Lower lobe of right lung (tissue), 2 donors: ENCODE results near the gene MGAT4B. TPM values are rescaled to one million over a fixed set of nuclear protein-coding genes. Genes with fewer than 3 reads are reported as not detected.

Experiments
- ATAC-seq, 2 donors: fragments of 200-7000 bp; cut with Tn5 transposase; one replicate each; pipeline ENCODE4 v1.9.1; 2020 to 2022; ENCODE audit warnings: mild to moderate bottlenecking in 2 of 2, moderate library complexity in 2 of 2
- DNase-seq: peaks from one replicate; pipeline ENCODE4 v3.0.0-alpha.2; 2020
- H3K27ac ChIP-seq: fragments of 200-600 bp; one replicate; pipeline ENCODE4 v1.8.0; 2022
- H3K27me3 ChIP-seq: fragments of 200-600 bp; one replicate; pipeline ENCODE4 v1.8.0; 2022; ENCODE audit warnings: low read depth
- H3K36me3 ChIP-seq: fragments of 200-600 bp; one replicate; pipeline ENCODE4 v1.8.0; 2022; ENCODE audit warnings: mild to moderate bottlenecking
- H3K4me1 ChIP-seq: fragments of 200-600 bp; one replicate; pipeline ENCODE4 v1.8.0; 2022
- H3K4me3 ChIP-seq: fragments of 200-600 bp; one replicate; pipeline ENCODE4 v1.8.0; 2022; ENCODE audit warnings: mild to moderate bottlenecking
- H3K9me3 ChIP-seq: fragments of 200-600 bp; one replicate; pipeline ENCODE4 v1.8.0; 2022
- CTCF ChIP-seq: fragments of 200-600 bp; IDR thresholded peaks from one replicate; pipeline ENCODE4 v1.8.0; 2022; ENCODE audit warnings: antibody characterized with exemption, mild to moderate bottlenecking
- intact Hi-C: fragments of 100-400 bp; cut with DNase I; formaldehyde crosslinking; loops from one replicate; pipeline ENCODE4 v1.11.0; 2022
- long read RNA-seq: library from polyadenylated mRNA; unstranded; transcript quantifications from one replicate; pipeline ENCODE4 v2.0.0, GENCODE V29; 2021
- total RNA-seq: library from RNA; stranded (reverse); fragmentation: NEBNext Ultra II Directional; extraction: Animal tissue kit (Norgen Biotek cat#: 25700); gene quantifications from one replicate; pipeline ENCODE4 v1.2.1, GENCODE V29; 2021
- donor health status: DM: no; HTN: yes; CAD: no; lungs with severe emphysema.

Gene MGAT4B
- total RNA-seq = 105 TPM
- long read RNA-seq, transcript MGAT4B-201 (15 exons, 2,446 nt) = major isoform, 62 of 98 reads
- long read RNA-seq, partial matches to known transcripts = 18 of 98 reads
- long read RNA-seq, other reads (novel, unspliced or antisense) = 14 of 98 reads

GRCh38 chr5:179806250-179807048 lies at the start of gene MGAT4B:
Gene MGAT4B, minus strand, starts transcription at chr5:179806866. Its CDS starts 283 bp downstream, at chr5:179806583.
- Histone ChIP-seq H3K27ac (peak within 1 kb of the TSS; percentile 92), H3K4me1 (peaks cover 53% of the 10 kb centered on the region), H3K27me3 (no peaks in the 10 kb centered on the region), H3K9me3 (no peaks in the 10 kb centered on the region), H3K36me3 (peaks cover 3% of the 10 kb centered on the region), H3K4me3 (peak within 1 kb of the TSS; percentile 95)
- peak; percentile 92 for ATAC-seq
- peak; percentile 85 for DNase-seq
- intact Hi-C loops = no loop called here
- TF ChIP-seq CTCF = no peak

GRCh38 chr5:179854356-179854755 lies 47.7 kb upstream of the MGAT4B start:
- Histone ChIP-seq H3K27ac (no peak overlapping the region), H3K27me3 (no peaks in the 10 kb centered on the region)
- no peak for DNase-seq

GRCh38 chr5:179852993-179853547 lies 46.4 kb upstream of the MGAT4B start:
- no peaks in the 10 kb centered on the region for H3K9me3 ChIP-seq
- no peak overlapping the region for H3K4me3 ChIP-seq
- H3K36me3 ChIP-seq = peaks cover 50% of the 10 kb centered on the region
- H3K4me1 ChIP-seq = peaks cover 14% of the 10 kb centered on the region
- no peaks in the 10 kb centered on the region for H3K27me3 ChIP-seq
- DNase-seq (no peak), ATAC-seq (no peak)
- intact Hi-C loops = no loop called here
- H3K27ac ChIP-seq = no peak overlapping the region
- TF ChIP-seq CTCF = no peak

More at GRCh38 chr5:179854356-179854755, 47.7 kb upstream of the MGAT4B start:
- peaks cover 14% of the 10 kb centered on the region for H3K4me1 ChIP-seq
- H3K4me3 ChIP-seq = no peak overlapping the region
- no peak for TF ChIP-seq CTCF
- H3K9me3 ChIP-seq = no peaks in the 10 kb centered on the region
- ATAC-seq = no peak
- peaks cover 43% of the 10 kb centered on the region for H3K36me3 ChIP-seq
- intact Hi-C loops = no loop called here

GRCh38 chr5:179841621-179842020 lies 35.0 kb upstream of the MGAT4B start:
- intact Hi-C loops = no loop called here
- Histone ChIP-seq H3K4me3 (no peak overlapping the region), H3K4me1 (peaks cover 8% of the 10 kb centered on the region), H3K9me3 (peaks cover 7% of the 10 kb centered on the region), H3K36me3 (peaks cover 65% of the 10 kb centered on the region), H3K27me3 (no peaks in the 10 kb centered on the region), H3K27ac (no peak overlapping the region)
- no peak for TF ChIP-seq CTCF
- DNase-seq (peak; percentile 26), ATAC-seq (no peak)

- intact Hi-C loops = no loop called here
- H3K4me3 ChIP-seq = no peak overlapping the region
- H3K36me3 ChIP-seq = peaks cover 65% of the 10 kb centered on the region
- DNase-seq (peak; percentile 41), ATAC-seq (no peak)
- no peak for TF ChIP-seq CTCF
- no peaks in the 10 kb centered on the region for H3K27me3 ChIP-seq
- peaks cover 7% of the 10 kb centered on the region for H3K9me3 ChIP-seq
- peaks cover 16% of the 10 kb centered on the region for H3K4me1 ChIP-seq
- H3K27ac ChIP-seq = no peak overlapping the region
Observed at GRCh38 chr5:179840766-179841165, 34.1 kb upstream of the MGAT4B start.
